Memory B cell (primary cell): ENCODE results near the gene CHRNA4.

ENCODE experiments used
- ATAC-seq: fragments of 150-1000 bp; cut with Tn5 transposase; 2 replicates; pipeline ENCODE4 v1.10.0; 2021; ENCODE audit warnings: low read depth, mild to moderate bottlenecking, moderate library complexity
- DNase-seq, 2 donors: peaks; one replicate each; pipeline ENCODE4 v3.0.0; 2022; ENCODE audit warnings: low spot score in 2 of 2
- H3K27ac Mint-ChIP-seq: one replicate; pipeline ENCODE4 v1.8.0; 2022; ENCODE audit warnings: mild to moderate bottlenecking, moderate library complexity, mixed read lengths
- H3K27me3 Mint-ChIP-seq: one replicate; pipeline ENCODE4 v1.8.0; 2022; ENCODE audit warnings: mixed read lengths
- H3K36me3 Mint-ChIP-seq: one replicate; pipeline ENCODE4 v1.8.0; 2022; ENCODE audit warnings: mild to moderate bottlenecking, mixed read lengths
- H3K4me1 Mint-ChIP-seq: one replicate; pipeline ENCODE4 v1.8.0; 2022; ENCODE audit warnings: mixed read lengths
- H3K4me3 Mint-ChIP-seq: one replicate; pipeline ENCODE4 v1.8.0; 2022; ENCODE audit warnings: mild to moderate bottlenecking, moderate library complexity, mixed read lengths
- H3K9me3 Mint-ChIP-seq: one replicate; pipeline ENCODE4 v1.8.0; 2022; ENCODE audit warnings: mixed read lengths

CHRNA4 gene

DNA sequence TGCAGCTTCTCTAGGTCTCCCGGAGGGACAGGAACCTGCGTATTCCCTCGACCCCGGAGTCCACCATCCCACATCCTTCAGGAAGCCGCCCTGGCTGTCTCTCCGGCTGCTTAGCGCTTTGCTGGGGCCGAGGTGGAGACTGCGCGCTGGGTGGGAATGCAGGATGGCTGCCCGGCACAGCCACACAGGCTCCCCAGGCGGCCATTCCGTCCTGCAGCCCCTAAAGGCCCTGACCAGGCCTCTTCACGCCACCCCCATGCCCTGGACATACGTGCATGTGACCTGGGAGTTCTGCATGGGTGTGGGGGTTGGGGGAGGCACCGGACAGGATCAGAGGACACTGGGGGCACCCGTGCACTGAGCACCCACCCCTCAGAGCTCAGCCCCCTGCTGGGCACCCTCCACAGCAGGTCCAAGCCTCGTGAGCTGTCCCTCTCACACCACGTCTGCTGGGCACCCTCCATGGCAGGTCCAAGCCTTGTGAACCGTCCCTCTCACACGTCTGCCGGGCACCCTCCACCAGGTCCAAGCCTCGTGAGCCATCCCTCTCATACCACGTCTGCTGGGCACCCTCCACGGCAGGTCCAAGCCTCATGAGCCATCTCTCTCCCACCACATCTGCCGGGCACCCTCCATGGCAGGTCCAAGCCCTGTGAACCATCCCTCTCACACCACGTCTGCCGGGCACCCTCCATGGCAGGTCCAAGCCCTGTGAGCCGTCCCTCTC, 40.4 kb upstream of the CHRNA4 start:
- no peaks in the 10 kb centered on the region for H3K9me3 Mint-ChIP-seq
- no peaks in the 10 kb centered on the region for H3K36me3 Mint-ChIP-seq
- no peak for DNase-seq
- H3K4me1 Mint-ChIP-seq: peaks cover 4% of the 10 kb centered on the region
- H3K4me3 Mint-ChIP-seq: no peak overlapping the region
- no peak for ATAC-seq
- H3K27ac Mint-ChIP-seq: no peak overlapping the region
- H3K27me3 Mint-ChIP-seq: peaks cover 7% of the 10 kb centered on the region

DNA sequence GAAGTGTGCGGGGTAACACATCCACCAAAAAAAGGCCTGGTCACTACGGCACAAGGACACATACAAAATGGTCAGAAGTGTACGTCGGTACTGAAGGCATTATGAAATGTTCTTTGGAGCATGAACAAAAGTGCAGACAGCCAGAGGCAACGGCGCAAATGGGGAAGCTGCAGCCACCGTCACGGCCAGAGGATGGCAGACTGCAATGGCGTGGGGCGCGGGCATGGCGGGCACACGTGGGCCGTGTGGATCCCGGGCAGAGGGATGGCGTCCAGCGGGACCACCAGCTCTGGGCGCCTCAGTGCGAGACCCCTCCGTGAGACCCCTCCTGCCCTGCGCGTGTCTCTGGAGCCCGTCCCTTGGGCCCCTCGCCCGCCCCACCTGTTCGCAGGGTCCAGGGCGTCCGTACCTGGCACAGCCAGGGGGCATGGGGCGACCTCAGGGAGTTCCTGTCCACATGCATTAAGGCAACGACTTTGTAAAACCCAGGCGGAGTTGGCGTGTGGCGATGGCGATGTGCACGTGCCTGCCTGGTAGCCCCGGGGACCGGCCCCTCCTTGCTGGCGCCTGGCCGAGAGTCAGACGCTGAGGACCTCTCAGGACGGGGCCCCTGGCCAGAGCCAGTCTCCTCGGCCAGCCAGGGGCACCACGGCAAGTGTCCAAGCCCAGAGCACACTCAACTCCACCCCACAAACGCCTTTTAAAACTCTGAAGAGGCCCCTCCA, 39.5 kb upstream of the CHRNA4 start:
- Mint-ChIP-seq H3K4me1 (peaks cover 4% of the 10 kb centered on the region), H3K4me3 (no peak overlapping the region), H3K27me3 (peaks cover 7% of the 10 kb centered on the region), H3K9me3 (no peaks in the 10 kb centered on the region), H3K36me3 (no peaks in the 10 kb centered on the region), H3K27ac (no peak overlapping the region)
- ATAC-seq: no peak
- no peak for DNase-seq

DNA sequence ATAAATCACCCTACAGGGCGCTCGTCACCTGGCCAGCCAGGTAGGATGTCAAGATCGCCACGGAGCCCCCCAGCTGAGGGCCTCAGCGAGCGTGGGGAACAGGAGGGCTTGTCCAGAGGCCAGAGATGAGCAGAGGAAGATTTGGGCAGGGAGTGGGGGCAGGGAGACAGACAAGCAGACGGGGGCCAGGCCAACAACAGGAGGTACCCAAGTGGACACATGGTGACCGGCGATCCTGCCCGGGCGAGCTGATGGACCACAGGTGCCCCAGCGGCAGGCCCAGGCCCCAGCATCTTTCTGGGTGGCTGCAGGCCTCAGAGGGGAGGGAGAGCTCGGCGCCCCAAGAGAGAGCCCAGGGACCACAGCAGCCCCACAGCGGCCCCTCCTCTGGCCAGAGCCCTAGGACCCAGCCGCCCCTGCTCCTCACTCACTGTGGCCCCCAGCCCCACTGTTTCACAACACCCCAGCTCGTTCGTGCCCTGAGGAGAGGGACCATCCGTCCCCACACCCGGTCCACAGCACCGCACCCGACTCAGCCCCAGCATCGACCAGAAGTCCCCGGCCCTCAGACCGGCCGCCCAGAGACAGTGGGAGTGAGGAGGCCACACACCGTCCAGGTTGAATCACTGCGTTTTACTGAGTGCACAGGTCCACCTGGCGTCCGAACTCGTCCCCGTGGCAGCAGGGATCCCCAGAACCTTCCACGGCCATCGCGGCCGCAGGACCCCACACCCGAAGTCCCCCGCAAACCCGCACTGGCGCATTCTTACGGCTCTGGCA, 38.6 kb upstream of the CHRNA4 start:
- no peaks in the 10 kb centered on the region for H3K9me3 Mint-ChIP-seq
- H3K27me3 Mint-ChIP-seq: peaks cover 9% of the 10 kb centered on the region
- no peak overlapping the region for H3K4me3 Mint-ChIP-seq
- H3K4me1 Mint-ChIP-seq: peaks cover 4% of the 10 kb centered on the region
- ATAC-seq (no peak), DNase-seq (no peak)
- H3K36me3 Mint-ChIP-seq: no peaks in the 10 kb centered on the region
- no peak overlapping the region for H3K27ac Mint-ChIP-seq

DNA sequence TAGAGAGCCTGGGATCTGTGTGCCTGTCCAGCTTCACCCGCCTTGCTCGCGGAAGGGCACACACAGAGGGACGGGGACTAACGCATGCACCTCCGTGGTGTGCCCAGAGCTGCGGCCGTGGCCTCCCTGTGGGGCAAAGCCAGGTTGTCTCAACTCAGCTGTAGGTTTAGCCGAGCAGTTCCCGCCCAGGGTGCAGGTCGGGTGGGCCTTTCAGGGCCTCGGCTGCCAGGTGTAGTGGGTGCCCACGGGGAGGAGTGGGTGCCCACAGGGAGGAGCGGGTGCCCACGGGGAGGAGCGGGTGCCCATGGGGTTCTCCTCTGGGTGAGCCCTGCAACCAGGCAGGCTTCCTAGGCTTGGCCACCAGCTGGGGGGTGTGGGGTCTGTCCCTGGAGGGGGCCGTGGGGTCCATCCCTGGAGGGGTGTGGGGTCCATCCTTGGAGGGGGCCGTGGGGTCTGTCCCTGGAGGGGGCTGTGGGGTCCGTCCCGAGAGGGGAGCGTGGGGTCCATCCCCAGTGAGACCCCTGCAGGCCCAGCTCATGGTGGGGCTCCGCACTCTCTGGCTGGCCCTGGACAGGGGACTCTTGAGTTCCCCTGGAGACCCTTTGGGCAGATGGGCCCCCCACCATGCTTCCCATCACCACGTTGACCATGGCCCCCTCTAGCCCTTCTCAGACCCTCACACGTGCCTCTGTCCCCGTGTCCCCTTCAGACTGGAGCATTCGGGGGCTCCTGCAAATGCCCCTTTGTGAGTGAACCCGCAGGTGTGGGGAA, 37.8 kb upstream of the CHRNA4 start:
- H3K36me3 Mint-ChIP-seq: no peaks in the 10 kb centered on the region
- ATAC-seq (no peak), DNase-seq (no peak)
- H3K27ac Mint-ChIP-seq: no peak overlapping the region
- peaks cover 2% of the 10 kb centered on the region for H3K4me1 Mint-ChIP-seq
- H3K9me3 Mint-ChIP-seq: no peaks in the 10 kb centered on the region
- H3K27me3 Mint-ChIP-seq: peaks cover 12% of the 10 kb centered on the region
- H3K4me3 Mint-ChIP-seq: no peak overlapping the region

DNA sequence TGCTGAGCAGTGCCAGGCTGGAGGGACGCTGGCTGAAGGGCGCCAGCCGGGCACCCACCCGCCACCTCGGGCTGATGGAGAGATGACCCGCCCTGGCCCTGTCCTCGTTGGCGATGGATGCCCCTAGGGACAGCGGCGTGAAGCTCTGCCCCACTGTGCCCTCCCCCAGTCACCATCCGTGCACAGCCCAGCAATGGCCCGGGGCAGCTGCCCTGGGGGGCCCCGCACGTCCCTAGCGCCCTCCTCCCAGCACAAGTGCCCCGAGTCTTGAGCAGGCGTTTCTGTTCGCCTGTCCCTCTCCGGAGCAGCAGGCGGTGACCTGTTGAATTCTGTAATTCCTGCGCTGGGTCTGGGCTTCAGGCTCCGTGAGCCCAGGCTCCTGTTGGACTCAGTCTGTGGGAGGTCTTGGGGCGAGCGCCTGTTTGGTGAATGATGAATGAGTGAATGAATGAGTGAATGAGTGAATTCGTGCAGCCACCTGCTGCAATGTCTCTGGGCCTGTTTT, 36.8 kb upstream of the CHRNA4 start:
- H3K27ac Mint-ChIP-seq: no peak overlapping the region
- H3K27me3 Mint-ChIP-seq: peaks cover 16% of the 10 kb centered on the region
- no peaks in the 10 kb centered on the region for H3K4me1 Mint-ChIP-seq
- no peaks in the 10 kb centered on the region for H3K36me3 Mint-ChIP-seq
- no peaks in the 10 kb centered on the region for H3K9me3 Mint-ChIP-seq
- ATAC-seq: no peak
- H3K4me3 Mint-ChIP-seq: no peak overlapping the region
- no peak for DNase-seq

DNA sequence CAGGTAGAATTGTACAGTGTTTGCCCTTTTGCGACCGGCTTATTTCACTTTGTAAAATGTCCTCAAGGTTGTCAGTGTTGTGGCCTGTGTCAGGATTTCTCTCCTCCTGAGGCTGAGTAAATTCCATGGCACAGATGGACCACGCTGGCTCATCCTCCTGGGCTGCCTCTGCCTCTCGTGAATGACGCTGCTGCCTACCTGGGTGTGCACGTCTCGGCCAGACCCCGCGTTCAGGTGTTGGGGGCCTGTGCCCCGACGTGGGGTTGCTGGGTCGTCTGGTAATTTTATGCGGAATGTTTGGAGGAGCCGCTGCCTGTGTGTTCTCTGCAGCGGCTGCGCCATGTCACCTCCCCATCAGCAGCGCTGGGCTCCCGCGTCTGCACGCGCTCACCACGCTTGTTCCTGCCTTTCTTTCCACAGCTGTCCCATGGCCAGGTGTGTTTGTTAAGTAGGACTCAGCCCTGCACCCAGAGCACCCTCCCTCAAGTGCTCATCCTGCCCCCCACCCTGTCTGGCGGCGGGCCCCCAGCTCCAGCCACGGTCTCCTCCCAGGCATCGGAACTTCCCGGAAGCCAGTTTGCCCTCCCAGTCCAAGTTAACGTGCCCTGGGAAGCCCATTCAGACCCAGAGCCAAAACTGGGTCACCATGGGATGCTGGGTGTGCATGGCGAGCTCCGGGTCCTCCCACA, 36.1 kb upstream of the CHRNA4 start:
- H3K4me1 Mint-ChIP-seq: no peaks in the 10 kb centered on the region
- no peak for DNase-seq

DNA sequence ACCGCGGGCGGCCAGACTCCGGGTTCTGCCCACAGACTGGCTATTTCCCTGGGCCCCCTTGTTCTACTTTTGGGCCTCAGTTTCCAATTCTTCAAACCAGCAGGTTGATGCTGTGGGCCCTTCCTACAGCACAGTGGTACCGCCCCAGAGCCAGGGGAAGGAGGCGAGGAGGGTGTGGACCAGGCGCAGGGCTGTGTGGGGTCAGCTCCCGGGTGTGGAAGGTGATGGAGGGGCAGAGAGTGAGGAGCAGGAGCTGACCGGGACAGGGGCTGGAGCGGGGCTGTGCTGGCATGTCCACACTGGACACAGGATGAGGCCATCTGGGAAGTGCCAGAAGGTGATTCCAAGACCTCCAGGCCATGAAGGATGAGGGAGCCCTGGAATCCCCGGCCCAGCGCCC, 35.2 kb upstream of the CHRNA4 start:
- Mint-ChIP-seq H3K4me1 (no peaks in the 10 kb centered on the region), H3K9me3 (no peaks in the 10 kb centered on the region), H3K4me3 (no peak overlapping the region), H3K36me3 (no peaks in the 10 kb centered on the region), H3K27ac (no peak overlapping the region), H3K27me3 (peaks cover 14% of the 10 kb centered on the region)
- no peak for DNase-seq
- no peak for ATAC-seq

More for the DNA sequence above, 36.1 kb upstream of the CHRNA4 start:
- H3K4me3 Mint-ChIP-seq: no peak overlapping the region
- ATAC-seq: no peak
- no peak overlapping the region for H3K27ac Mint-ChIP-seq
- H3K27me3 Mint-ChIP-seq: peaks cover 18% of the 10 kb centered on the region
- H3K9me3 Mint-ChIP-seq: no peaks in the 10 kb centered on the region
- H3K36me3 Mint-ChIP-seq: no peaks in the 10 kb centered on the region

DNA sequence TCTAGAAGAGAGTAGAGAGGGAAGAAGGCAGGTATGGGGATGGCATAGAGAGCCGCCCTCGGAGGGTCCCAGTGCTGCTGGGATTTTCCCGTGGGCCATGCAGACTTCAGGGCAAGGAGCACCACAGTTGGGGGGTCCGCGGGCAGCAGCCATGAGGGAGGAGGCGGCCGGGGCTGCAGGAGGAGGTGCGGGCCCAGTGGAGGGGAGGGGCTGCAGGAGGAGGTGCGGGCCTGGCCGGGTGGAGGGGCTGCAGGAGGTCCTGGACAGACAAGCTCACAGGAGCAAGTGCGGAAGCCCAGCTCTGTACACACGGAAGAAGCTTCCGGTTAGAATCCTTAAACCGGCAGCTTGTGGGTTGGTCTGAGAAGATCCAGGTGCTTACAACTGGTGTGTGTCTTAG, 34.6 kb upstream of the CHRNA4 start:
- no peak overlapping the region for H3K27ac Mint-ChIP-seq
- peaks cover 1% of the 10 kb centered on the region for H3K9me3 Mint-ChIP-seq
- H3K27me3 Mint-ChIP-seq: peaks cover 15% of the 10 kb centered on the region
- H3K4me1 Mint-ChIP-seq: no peaks in the 10 kb centered on the region
- H3K4me3 Mint-ChIP-seq: no peak overlapping the region
- no peak for ATAC-seq
- H3K36me3 Mint-ChIP-seq: no peaks in the 10 kb centered on the region
- DNase-seq: no peak

DNA sequence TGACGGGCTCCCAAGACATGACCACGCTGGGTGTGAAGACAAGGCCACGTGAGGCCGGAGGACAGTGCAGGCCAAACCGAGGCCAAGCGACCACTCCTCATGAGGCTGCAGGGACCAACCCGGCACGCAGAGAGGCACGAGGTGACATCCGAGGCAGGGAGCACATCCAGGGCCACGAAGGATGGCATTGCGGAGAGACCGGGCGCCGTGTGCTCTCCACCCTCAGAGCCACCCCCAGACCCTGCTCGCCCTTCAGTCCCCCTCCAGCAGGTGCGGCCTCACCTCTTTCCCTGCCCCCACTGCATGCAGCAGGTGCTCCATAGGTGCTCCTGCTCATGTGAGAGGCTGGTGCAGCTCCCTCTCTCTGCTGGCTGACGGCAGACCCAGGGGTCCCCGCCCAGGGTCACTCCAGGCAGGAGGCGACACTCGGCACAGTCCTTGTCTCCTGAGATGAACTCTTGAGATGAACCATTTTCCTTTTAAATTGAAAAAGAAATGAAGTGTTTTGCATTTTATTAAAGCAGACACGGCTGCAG, 33.8 kb upstream of the CHRNA4 start:
- ATAC-seq (no peak), DNase-seq (no peak)
- H3K9me3 Mint-ChIP-seq: peaks cover 1% of the 10 kb centered on the region
- H3K36me3 Mint-ChIP-seq: no peaks in the 10 kb centered on the region
- H3K27me3 Mint-ChIP-seq: peaks cover 13% of the 10 kb centered on the region
- no peaks in the 10 kb centered on the region for H3K4me1 Mint-ChIP-seq
- H3K4me3 Mint-ChIP-seq: no peak overlapping the region
- H3K27ac Mint-ChIP-seq: no peak overlapping the region

DNA sequence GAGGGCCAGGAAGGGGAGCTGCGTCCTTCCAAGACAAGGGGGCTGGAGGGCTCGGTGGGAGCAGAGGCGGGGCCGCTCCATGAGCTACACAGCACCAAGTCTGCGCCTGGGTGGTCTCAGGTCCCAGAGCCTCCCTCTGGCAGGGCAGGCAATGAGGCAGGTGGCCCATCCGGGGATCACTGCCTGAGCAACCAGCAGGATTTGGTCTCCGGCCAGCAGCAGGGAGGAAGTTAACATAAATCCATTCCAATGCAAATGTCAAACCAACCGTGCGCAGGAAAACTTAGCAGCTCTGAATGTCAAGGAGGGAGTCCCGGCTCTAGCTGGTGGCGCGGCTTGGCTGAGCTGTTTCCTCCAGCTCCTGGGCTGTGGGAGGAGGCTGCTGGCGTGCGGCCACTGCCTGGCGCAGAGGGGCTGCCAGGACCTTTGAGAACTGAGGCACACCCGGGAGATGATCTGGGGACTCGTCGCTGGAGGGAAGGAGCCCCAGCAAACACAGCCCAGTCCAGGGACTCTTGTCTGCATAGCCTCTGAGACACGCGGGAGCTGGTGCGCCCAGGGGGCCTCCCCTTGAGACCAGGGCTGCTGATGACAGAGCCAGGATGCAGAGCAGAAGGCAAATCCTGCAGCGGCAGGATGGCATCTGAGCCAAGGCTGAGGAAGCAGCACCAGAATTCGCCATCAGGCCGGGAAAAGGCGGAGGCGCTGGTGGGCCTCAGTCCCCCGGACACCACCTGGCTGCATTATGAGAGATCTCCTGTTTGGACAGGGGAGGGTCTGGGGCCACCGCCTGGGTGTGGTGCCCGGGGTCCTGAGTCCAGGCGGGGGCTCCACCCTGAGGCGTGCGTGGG, 33.1 kb upstream of the CHRNA4 start:
- H3K36me3 Mint-ChIP-seq: no peaks in the 10 kb centered on the region
- H3K27me3 Mint-ChIP-seq: peaks cover 13% of the 10 kb centered on the region
- H3K4me1 Mint-ChIP-seq: no peaks in the 10 kb centered on the region
- DNase-seq (no peak), ATAC-seq (no peak)
- H3K27ac Mint-ChIP-seq: no peak overlapping the region
- H3K4me3 Mint-ChIP-seq: no peak overlapping the region
- H3K9me3 Mint-ChIP-seq: peaks cover 1% of the 10 kb centered on the region

DNA sequence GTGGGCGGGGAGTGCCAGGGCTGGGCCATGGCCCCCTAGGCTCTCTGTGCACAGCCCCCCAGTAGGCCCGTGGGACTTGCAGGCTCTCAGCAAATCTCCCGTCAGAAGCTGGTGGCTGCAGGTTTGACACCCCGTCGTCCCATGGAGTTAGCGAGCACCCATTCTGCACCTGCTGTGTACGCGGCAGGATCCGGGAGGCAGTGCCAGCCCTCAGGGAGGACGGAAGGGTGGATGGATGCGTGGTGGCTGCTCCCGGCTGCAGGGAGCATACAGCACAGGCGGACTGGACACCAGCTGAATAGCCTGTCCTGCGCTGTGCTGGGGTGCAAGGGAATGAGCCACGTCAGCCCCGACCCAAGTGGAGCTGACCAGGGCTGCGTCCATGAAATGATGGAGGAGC, 32.4 kb upstream of the CHRNA4 start:
- no peak for DNase-seq
- no peak overlapping the region for H3K4me3 Mint-ChIP-seq
- peaks cover 1% of the 10 kb centered on the region for H3K9me3 Mint-ChIP-seq
- no peaks in the 10 kb centered on the region for H3K36me3 Mint-ChIP-seq
- ATAC-seq: no peak
- H3K27me3 Mint-ChIP-seq: peaks cover 13% of the 10 kb centered on the region
- H3K4me1 Mint-ChIP-seq: no peaks in the 10 kb centered on the region
- no peak overlapping the region for H3K27ac Mint-ChIP-seq

DNA sequence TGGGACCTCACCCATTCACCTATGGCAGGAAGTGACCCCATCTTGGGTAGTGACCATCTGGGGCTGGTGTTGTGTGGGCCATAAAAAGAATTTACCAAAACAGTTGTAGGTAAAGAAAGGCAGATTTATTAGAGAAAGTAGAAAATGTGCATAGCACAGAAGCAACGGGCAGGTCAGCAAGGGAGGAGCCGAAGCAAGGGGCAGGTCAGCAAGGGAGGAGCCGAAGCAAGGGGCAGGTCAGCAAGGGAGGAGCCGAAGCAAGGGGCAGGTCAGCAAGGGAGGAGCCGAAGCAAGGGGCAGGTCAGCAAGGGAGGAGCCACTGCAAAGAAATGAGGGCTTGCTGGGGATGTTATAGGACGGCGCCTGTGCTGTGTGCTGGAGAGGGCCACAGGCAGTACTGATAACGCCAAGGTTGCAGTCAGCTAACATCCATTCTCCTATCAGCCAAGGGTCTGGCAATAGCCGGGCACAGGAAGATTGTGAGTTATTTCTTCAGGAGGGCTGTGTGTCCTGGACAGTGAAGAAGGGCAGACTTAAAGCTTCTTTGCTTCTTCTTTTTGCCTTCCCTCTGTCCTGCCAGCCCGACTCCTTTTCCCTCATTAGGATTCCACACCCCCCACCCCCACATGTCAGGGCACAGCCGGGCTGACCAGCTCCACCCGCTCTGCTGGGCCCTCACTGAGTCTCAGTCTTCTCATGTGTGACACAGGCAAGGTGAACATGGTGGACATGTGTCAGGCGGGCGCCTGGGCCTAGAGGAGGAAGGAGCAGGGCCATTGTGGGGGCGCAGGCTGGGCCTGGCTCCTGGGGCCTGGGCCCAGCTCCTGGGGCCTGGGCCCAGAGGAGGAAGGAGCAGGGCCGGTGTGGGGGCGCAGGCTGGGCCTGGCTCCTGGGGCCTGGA, 31.6 kb upstream of the CHRNA4 start:
- Mint-ChIP-seq H3K9me3 (peaks cover 5% of the 10 kb centered on the region), H3K4me1 (no peaks in the 10 kb centered on the region), H3K36me3 (no peaks in the 10 kb centered on the region), H3K4me3 (no peak overlapping the region), H3K27ac (no peak overlapping the region), H3K27me3 (peaks cover 16% of the 10 kb centered on the region)
- no peak for ATAC-seq
- DNase-seq: no peak
